Daoy (cell line): ENCODE data around the gene UNC93B1. TPM values are rescaled to one million over a fixed set of nuclear protein-coding genes. Genes with fewer than 3 reads are reported as not detected.

Experiments used
- total RNA-seq: library from RNA; depleted of rRNA; stranded (reverse); fragments of >200 nt; shearing (Covaris generic); gene quantifications from 2 replicates; pipeline ENCODE4 v1.2.3, GENCODE V29; 2014; rRNA removed

Gene UNC93B1
- total RNA-seq, 1 experiment from 2014 or later, result 11.7 TPM

Other genes with a start within 250 kb of the UNC93B1 start
- 5.8 and 8.2 TPM in 2 replicates for gene ALDH3B1, start 6.2 kb upstream of the UNC93B1 start, total RNA-seq
- 202 and 241 TPM in 2 replicates for gene NDUFS8, start 26.6 kb upstream of the UNC93B1 start, total RNA-seq
- gene TCIRG1, start 34.9 kb upstream of the UNC93B1 start, total RNA-seq, result 31.7 and 41.0 TPM in 2 replicates
- gene CHKA, start 117.3 kb upstream of the UNC93B1 start, total RNA-seq, result 11.8 and 14.3 TPM in 2 replicates
- 19.5 and 21.0 TPM in 2 replicates for gene KMT5B, start 209.2 kb upstream of the UNC93B1 start, total RNA-seq